Activated CD8-positive, alpha-beta memory T cell treated with anti-CD3 and anti-CD28 coated beads, Interleukin-2, amount 10 ng/mL, durations not matched to agents 7 days and 5 days (primary cell): Measurements from ENCODE around the gene MVD. TPM values are rescaled to one million over a fixed set of nuclear protein-coding genes. Genes with fewer than 3 reads are reported as not detected.
A peak's percentile ranks its signal among the peaks of the same experiment; 100 is the strongest.

Source experiments
- ATAC-seq: fragments of 150-1000 bp; cut with Tn5 transposase; one replicate; pipeline ENCODE4 v1.10.0; 2021; ENCODE audit warnings: moderate library complexity
- CTCF ChIA-PET: fragments of 350-600 bp; sonication (Branson Sonifier 250); formaldehyde crosslinking; loops from one replicate; lab custom pipeline; 2021; ENCODE audit warnings: antibody characterized with exemption; lab: Charles Lee
- DNase-seq: peaks from one replicate; pipeline ENCODE4 v3.0.0-alpha.2; 2020
- H3K27ac Mint-ChIP-seq: one replicate; pipeline ENCODE4 v1.8.0; 2021; ENCODE audit warnings: mild to moderate bottlenecking, mixed read lengths
- H3K27me3 Mint-ChIP-seq: one replicate; pipeline ENCODE4 v1.8.0; 2021; ENCODE audit warnings: mixed read lengths
- H3K36me3 Mint-ChIP-seq: one replicate; pipeline ENCODE4 v1.8.0; 2021; ENCODE audit warnings: mild to moderate bottlenecking, mixed read lengths
- H3K4me1 Mint-ChIP-seq: one replicate; pipeline ENCODE4 v1.8.0; 2021; ENCODE audit warnings: mixed read lengths
- H3K4me3 Mint-ChIP-seq: one replicate; pipeline ENCODE4 v1.8.0; 2021; ENCODE audit warnings: mild to moderate bottlenecking, moderate library complexity, mixed read lengths
- H3K9me3 Mint-ChIP-seq: one replicate; pipeline ENCODE4 v1.8.0; 2022; ENCODE audit warnings: low read depth, mixed read lengths
- total RNA-seq, 2 experiments: library from RNA; stranded (reverse); gene quantifications; one replicate each; pipeline ENCODE4 v1.2.3, GENCODE V29; 2021

MVD gene
- total RNA-seq, 2 experiments from 2014 or later: 112 to 134 TPM

DNA sequence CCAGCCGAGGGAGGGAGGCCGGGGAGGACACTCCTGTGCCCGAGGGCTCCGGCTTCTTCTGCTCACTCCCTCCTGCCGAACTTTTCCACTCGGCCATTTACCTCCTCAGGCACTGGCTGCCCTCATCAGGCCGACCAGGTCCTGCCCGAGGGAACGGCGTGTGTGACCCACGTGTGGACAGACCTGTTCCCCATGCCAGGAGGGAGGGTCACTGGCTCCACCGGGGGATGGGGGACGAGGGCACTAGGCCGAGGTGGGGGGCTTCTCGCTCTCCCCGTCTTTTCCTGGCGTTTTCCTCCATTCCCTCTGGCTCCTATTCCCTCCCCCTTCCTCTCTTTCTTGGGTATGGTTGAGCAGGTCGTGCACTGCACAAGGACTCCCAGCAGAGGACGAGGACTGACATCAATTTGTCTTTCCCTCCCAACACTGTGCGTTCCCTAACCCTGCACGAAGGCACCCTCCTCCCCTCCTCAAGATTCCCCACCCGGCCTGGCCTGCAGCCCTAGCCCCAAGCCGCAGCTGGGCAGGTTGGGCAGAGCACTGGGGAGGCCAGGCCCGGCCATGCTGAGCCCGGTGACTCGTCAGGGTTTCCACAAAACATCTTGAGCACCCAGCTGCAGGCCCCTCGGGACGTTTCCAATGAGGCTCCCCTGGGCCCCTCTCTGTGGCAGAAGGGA lies 27.8 kb downstream of the MVD start:
- no peaks in the 10 kb centered on the region for H3K9me3 Mint-ChIP-seq
- DNase-seq: no peak

GRCh38 chr16:88634141-88634993 lies 28.5 kb downstream of the MVD start:
- CTCF ChIA-PET: interaction anchor here (0.8 to 2.6 kb wide), 8 partner anchors 9 to 71 kb away, joined by 3 to 15 read pairs (median 4); partner anchors contain the start of gene ZC3H18
- Mint-ChIP-seq H3K4me1 (peaks cover 32% of the 10 kb centered on the region), H3K27ac (peak overlapping the region; percentile 75), H3K36me3 (peaks cover 11% of the 10 kb centered on the region), H3K9me3 (no peaks in the 10 kb centered on the region), H3K27me3 (peaks cover 27% of the 10 kb centered on the region), H3K4me3 (peak overlapping the region; percentile 70)
- peak; percentile 69 for ATAC-seq
- peak; percentile 84 for DNase-seq

More for the DNA sequence above, 27.8 kb downstream of the MVD start:
- Mint-ChIP-seq H3K4me1 (peaks cover 32% of the 10 kb centered on the region), H3K27ac (no peak overlapping the region), H3K27me3 (peaks cover 35% of the 10 kb centered on the region), H3K4me3 (peak overlapping the region; percentile 70), H3K36me3 (peaks cover 8% of the 10 kb centered on the region)
- CTCF ChIA-PET: interaction anchor here (2.0 kb wide), 1 partner anchor 50 kb away, joined by 5 read pairs; no protein-coding TSS in a partner anchor
- ATAC-seq: no peak

- Mint-ChIP-seq H3K27ac (peak overlapping the region; percentile 75), H3K27me3 (peaks cover 23% of the 10 kb centered on the region), H3K9me3 (no peaks in the 10 kb centered on the region), H3K4me3 (peak overlapping the region; percentile 70), H3K36me3 (peaks cover 11% of the 10 kb centered on the region), H3K4me1 (peaks cover 32% of the 10 kb centered on the region)
- peak; percentile 32 for ATAC-seq
- DNase-seq: peak; percentile 75
- CTCF ChIA-PET: interaction anchor here (0.8 to 2.6 kb wide), 14 partner anchors 8 to 147 kb away, joined by 3 to 15 read pairs (median 3); partner anchors contain the start of gene ZC3H18
These were observed 29.2 kb downstream of the MVD start for GRCh38 chr16:88633684-88634140.

- ATAC-seq: no peak
- DNase-seq: no peak
- CTCF ChIA-PET: interaction anchor here (0.9 to 2.6 kb wide), 8 partner anchors 13 to 148 kb away, joined by 3 to 15 read pairs (median 4); partner anchors contain the start of gene ZC3H18
- Mint-ChIP-seq H3K27ac (no peak overlapping the region), H3K9me3 (no peaks in the 10 kb centered on the region), H3K36me3 (peaks cover 13% of the 10 kb centered on the region), H3K4me3 (no peak overlapping the region), H3K4me1 (peaks cover 27% of the 10 kb centered on the region), H3K27me3 (peaks cover 12% of the 10 kb centered on the region)
These were observed 30.3 kb downstream of the MVD start for GRCh38 chr16:88632587-88632930.

GRCh38 chr16:88631920-88632586 lies 30.8 kb downstream of the MVD start:
- Mint-ChIP-seq H3K4me3 (no peak overlapping the region), H3K27me3 (peaks cover 7% of the 10 kb centered on the region), H3K4me1 (peaks cover 22% of the 10 kb centered on the region), H3K9me3 (no peaks in the 10 kb centered on the region), H3K27ac (no peak overlapping the region), H3K36me3 (peaks cover 15% of the 10 kb centered on the region)
- DNase-seq (no peak), ATAC-seq (no peak)
- CTCF ChIA-PET: interaction anchor here (1.5 to 2.6 kb wide), 5 partner anchors 12 to 106 kb away, joined by 3 to 15 read pairs (median 4); no protein-coding TSS in a partner anchor

- peaks cover 15% of the 10 kb centered on the region for H3K36me3 Mint-ChIP-seq
- DNase-seq: no peak
- peaks cover 5% of the 10 kb centered on the region for H3K27me3 Mint-ChIP-seq
- no peak overlapping the region for H3K4me3 Mint-ChIP-seq
- no peak for ATAC-seq
- H3K9me3 Mint-ChIP-seq: no peaks in the 10 kb centered on the region
- H3K27ac Mint-ChIP-seq: no peak overlapping the region
- H3K4me1 Mint-ChIP-seq: peaks cover 19% of the 10 kb centered on the region
- CTCF ChIA-PET: interaction anchor here (1.5 to 2.6 kb wide), 2 partner anchors 12 to 70 kb away, joined by 3 to 15 read pairs; no protein-coding TSS in a partner anchor
These were observed 31.5 kb downstream of the MVD start for GRCh38 chr16:88631384-88631783.

- ATAC-seq: no peak
These were observed 31.9 kb downstream of the MVD start for GRCh38 chr16:88630941-88631340.

DNA sequence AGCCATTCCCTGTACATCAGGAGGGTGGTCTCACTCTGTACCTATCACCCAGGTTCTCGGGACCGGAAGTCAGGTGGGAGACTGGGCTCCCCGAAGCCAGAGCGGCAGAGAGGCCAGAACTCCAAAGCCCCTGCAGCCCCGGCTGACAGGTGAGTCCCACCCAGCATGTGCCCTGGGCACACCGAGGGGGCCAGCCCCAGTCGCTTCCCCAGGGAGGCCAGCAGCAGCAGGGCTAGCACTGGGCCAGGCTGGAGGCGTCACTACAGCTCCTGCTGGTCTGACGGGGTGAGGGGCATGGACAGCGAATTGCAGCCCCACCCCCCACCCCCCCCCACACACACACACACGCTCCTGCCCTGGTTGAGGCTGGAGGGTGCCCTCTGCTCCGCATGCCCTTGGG lies 32.5 kb downstream of the MVD start:
- Mint-ChIP-seq H3K27ac (no peak overlapping the region), H3K27me3 (no peaks in the 10 kb centered on the region), H3K4me3 (no peak overlapping the region), H3K9me3 (no peaks in the 10 kb centered on the region), H3K36me3 (peaks cover 17% of the 10 kb centered on the region), H3K4me1 (peaks cover 14% of the 10 kb centered on the region)
- CTCF ChIA-PET: interaction anchor here (1.5 kb wide), 1 partner anchor 71 kb away, joined by 3 read pairs; no protein-coding TSS in a partner anchor
- ATAC-seq (no peak), DNase-seq (no peak)

More at GRCh38 chr16:88630941-88631340, 31.9 kb downstream of the MVD start:
- Mint-ChIP-seq H3K4me1 (peaks cover 15% of the 10 kb centered on the region), H3K27ac (no peak overlapping the region), H3K4me3 (no peak overlapping the region), H3K27me3 (peaks cover under 1% of the 10 kb centered on the region), H3K9me3 (no peaks in the 10 kb centered on the region), H3K36me3 (peaks cover 17% of the 10 kb centered on the region)
- CTCF ChIA-PET: interaction anchor here (1.5 kb wide), 1 partner anchor 71 kb away, joined by 3 read pairs; no protein-coding TSS in a partner anchor
- DNase-seq: no peak

DNA sequence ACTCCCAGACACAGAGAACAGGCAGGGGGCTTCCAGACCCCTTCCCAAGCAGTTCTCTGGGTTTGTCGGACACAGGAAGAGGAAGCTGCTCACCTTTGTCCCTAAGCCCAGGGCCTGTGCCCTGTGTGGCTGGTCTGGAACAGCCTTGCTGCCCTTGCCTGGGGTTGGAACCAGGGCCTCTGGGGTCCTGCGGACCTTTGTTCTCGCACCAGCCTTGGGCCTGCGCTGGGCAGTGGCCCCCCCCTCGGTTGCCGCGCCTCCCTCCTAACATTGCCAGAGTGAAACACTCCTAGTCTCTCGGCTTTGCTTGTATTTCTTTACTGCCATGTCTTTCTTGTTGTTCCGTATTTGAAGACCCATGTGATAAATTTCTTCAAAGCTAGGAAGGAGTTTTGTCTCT lies 33.1 kb downstream of the MVD start:
- no peaks in the 10 kb centered on the region for H3K27me3 Mint-ChIP-seq
- H3K27ac Mint-ChIP-seq: peak overlapping the region; percentile 38
- peaks cover 17% of the 10 kb centered on the region for H3K36me3 Mint-ChIP-seq
- no peak for DNase-seq
- H3K4me1 Mint-ChIP-seq: peaks cover 14% of the 10 kb centered on the region
- CTCF ChIA-PET: interaction anchor here (1.6 kb wide), 1 partner anchor 10 kb away, joined by 4 read pairs; no protein-coding TSS in a partner anchor
- no peaks in the 10 kb centered on the region for H3K9me3 Mint-ChIP-seq
- no peak for ATAC-seq
- no peak overlapping the region for H3K4me3 Mint-ChIP-seq

DNA sequence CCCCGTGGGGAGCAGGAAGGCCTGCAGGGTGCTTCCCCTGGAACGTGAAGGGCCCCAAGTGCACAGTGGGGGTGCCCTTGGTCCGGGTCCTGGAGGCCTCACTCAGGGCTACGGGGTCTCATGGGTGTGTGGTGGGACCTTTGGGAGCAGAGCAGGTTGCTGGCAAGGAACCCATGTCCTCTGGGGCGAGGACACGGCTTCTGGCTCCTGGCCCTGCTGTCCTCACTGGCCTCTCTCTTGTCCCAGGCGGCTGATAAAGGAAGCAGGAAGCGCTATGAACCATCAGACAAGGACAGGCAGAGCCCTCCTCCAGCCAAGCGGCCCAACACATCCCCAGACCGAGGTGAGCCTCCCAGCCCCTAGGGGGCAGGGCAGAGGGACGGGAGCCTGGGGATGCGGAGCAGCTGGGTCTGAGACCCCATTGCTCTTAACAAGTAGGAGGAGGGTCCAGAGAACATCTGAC lies 34.3 kb downstream of the MVD start:
- CTCF ChIA-PET: interaction anchor here (1.6 kb wide), 1 partner anchor 9 kb away, joined by 4 read pairs; no protein-coding TSS in a partner anchor
- Mint-ChIP-seq H3K36me3 (peaks cover 20% of the 10 kb centered on the region), H3K9me3 (no peaks in the 10 kb centered on the region), H3K4me3 (no peak overlapping the region), H3K27me3 (no peaks in the 10 kb centered on the region), H3K4me1 (peaks cover 18% of the 10 kb centered on the region), H3K27ac (no peak overlapping the region)
- ATAC-seq (no peak), DNase-seq (no peak)

DNA sequence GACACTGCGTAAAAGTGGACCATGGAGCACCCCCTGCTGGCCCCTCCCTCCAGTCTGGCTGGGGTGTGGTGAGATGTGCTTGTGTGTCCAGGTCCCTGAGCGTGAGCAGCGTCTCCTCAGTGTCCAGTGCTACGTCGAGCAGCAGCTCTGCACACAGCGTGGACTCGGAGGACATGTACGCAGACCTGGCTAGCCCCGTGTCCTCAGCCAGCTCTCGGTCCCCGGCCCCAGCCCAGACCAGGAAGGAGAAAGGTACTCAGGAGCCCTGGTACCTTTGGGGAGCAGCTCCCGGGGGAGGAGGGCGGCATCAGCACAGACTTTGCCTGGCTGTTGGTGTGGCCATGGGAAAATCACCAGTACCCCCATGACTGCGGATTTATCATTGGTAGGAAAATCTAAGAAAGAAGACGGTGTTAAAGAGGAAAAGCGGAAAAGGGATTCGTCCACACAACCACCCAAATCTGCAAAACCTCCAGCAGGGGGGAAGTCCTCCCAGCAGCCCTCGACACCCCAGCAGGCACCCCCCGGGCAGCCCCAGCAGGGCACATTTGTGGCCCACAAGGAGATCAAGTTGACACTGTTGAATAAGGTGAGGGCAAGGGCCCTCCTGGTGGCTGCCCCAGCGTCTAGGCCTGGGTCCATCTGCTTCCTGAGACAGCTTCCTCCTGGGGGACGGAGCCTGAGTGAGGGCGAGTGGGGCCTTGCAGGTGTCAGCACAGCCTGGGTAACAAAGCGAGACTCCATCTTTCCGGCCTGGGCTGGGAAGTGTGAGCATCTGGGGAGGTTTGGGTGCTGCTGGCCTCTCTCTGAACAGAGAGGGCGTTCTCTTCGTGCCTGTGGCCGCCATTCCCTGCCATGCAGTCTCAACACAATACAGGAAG lies 35.1 kb downstream of the MVD start:
- CTCF ChIA-PET: no interaction called here
- no peak overlapping the region for H3K27ac Mint-ChIP-seq
- H3K4me1 Mint-ChIP-seq: peaks cover 15% of the 10 kb centered on the region
- no peak overlapping the region for H3K4me3 Mint-ChIP-seq
- no peak for DNase-seq
- H3K9me3 Mint-ChIP-seq: no peaks in the 10 kb centered on the region
- H3K36me3 Mint-ChIP-seq: peaks cover 26% of the 10 kb centered on the region
- no peak for ATAC-seq
- no peaks in the 10 kb centered on the region for H3K27me3 Mint-ChIP-seq

DNA sequence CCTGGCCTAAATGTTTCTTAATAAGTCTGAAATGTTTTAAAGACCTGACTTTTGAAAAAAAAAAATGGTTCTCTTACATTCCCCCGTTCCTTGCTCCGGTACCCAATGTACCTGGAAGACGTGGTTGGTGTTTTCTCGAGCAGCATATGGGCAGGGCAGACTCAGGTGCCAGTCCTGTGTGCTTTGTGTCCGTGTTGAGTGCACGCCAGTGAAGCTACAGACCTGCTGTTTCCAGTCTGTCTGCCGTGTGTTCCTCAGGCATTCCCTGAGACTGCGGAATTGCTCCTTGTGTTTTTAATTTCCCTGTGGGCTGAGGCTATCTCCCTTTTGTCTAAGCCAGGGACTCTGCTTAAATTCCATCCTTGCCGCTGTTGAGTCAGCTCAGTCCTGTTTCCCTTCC lies 36.2 kb downstream of the MVD start:
- DNase-seq (no peak), ATAC-seq (no peak)
- Mint-ChIP-seq H3K36me3 (peaks cover 27% of the 10 kb centered on the region), H3K4me3 (no peak overlapping the region), H3K4me1 (peaks cover 16% of the 10 kb centered on the region), H3K27me3 (no peaks in the 10 kb centered on the region), H3K9me3 (no peaks in the 10 kb centered on the region), H3K27ac (no peak overlapping the region)
- CTCF ChIA-PET: interaction anchor here (0.9 kb wide), 1 partner anchor 10 kb away, joined by 3 read pairs; no protein-coding TSS in a partner anchor
